ENCODE measurements around the gene ASIC4. TPM values are rescaled to one million over a fixed set of nuclear protein-coding genes. Genes with fewer than 3 reads are reported as not detected.

The ASIC4 gene
- total and polyA plus RNA-seq, 2 of the 4 experiments (the other 2 are of a cell fraction) = 0.10 TPM; not detected in 1

DNA sequence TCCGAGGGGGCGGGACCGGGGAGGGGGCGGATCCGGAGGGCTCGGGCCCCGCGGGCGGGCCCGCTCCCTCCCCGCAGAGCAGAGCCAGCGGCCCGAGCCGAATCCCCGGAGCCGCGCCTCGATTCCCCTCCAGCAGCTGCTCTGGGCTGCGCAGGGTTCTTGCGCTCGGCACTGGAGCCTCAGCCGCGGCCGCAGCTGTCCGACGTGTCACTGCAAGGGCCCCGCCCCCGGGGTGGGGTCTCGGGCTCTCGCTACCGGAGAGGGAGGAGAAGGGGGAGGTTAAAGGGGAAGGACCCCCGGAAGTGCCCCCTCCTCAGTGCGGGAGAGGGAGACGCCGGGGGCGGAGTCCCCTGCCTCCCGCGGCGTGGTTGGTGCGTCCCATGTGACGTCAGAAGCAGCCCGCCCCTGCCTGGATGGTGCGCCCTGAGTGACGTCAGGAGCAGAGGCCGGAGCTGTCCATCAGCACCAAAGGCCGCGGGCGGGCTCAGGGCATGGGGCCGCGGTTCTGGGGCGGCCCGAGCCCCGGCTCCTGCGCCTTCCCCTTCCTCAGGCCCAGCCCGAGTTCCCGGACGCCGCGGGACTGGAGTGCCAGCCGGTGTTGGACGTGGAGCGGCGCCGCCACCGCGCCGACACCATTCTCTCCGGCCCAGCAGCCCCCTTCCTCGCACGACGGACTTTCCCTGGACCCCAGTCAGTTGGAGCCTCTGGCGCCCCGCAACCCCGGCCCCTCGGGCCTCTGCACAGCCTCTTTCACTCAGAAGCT, 29.5 kb downstream of the ASIC4 start, which contains the start of the genes CHPF and TMEM198 (continued):
- TF ChIP-seq, protein P1, sequence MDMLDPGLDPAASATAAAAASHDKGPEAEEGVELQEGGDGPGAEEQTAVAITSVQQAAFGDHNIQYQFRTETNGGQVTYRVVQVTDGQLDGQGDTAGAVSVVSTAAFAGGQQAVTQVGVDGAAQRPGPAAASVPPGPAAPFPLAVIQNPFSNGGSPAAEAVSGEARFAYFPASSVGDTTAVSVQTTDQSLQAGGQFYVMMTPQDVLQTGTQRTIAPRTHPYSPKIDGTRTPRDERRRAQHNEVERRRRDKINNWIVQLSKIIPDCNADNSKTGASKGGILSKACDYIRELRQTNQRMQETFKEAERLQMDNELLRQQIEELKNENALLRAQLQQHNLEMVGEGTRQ (IDR thresholded peaks at IDR 0.05; ENCODE audit: low read depth, low read length) = no peak
- no peak for TF ChIP-seq CEBPB (IDR thresholded peaks at IDR 0.05; ENCODE audit: low read depth, low read length)
- no peak for TF ChIP-seq RAD21 (IDR thresholded peaks at IDR 0.05; ENCODE audit: low read length)

- Histone ChIP-seq H3K4me3 (ENCODE audit: insufficient read depth, low read depth, low read length) (no peak overlapping the region; the same call in 1 of the 2 replicates), H3K27ac (ENCODE audit: insufficient read depth, low read length) (no peak overlapping the region), H2AK9ac (replicated peaks; ENCODE audit: low read depth, low read length, poor library complexity) (no peak overlapping the region), H4K5ac (ENCODE audit: low read depth, low read length) (no peak overlapping the region), H3K9me3 (ENCODE audit: control insufficient read depth, insufficient read depth, low read length) (no peaks in the 10 kb centered on the region), H2AK5ac (ENCODE audit: low read depth, low read length) (no peak overlapping the region), H3K4ac (ENCODE audit: low read depth, low read length) (no peak overlapping the region), H3K9ac (ENCODE audit: low read depth, low read length) (no peak overlapping the region; the same call in 1 of the 2 replicates), H4K20me1 (ENCODE audit: insufficient read depth, low read length) (peaks cover 25% of the 10 kb centered on the region), H3K9me1 (ENCODE audit: insufficient read depth, low read length) (peaks cover 2% of the 10 kb centered on the region; the same call in 1 of the 2 replicates), H3K56ac (ENCODE audit: extremely low read depth, insufficient read depth, low read length) (no peak overlapping the region), H2BK5ac (ENCODE audit: low read depth, low read length, poor library complexity, severe bottlenecking) (no peak overlapping the region), H2BK15ac (ENCODE audit: low read depth, low read length) (no peak overlapping the region), H3K79me1 (ENCODE audit: low read depth in 1 of 2, low read length in 2 of 2) (peaks cover 6 to 29% of the 10 kb centered on the region in 2 experiments; a peak in 3 of 4 replicates), H3K18ac (ENCODE audit: low read depth, low read length) (no peak overlapping the region), H2BK20ac (ENCODE audit: low read depth, low read length) (no peak overlapping the region), H2AFZ (replicated peaks; ENCODE audit: low read length, poor library complexity) (no peak overlapping the region), H4K8ac (ENCODE audit: low read depth in 2 of 2, low read length in 2 of 2) (no peak overlapping the region), H3K4me1 (ENCODE audit: control insufficient read depth, insufficient read depth, low read length) (peaks cover 9% of the 10 kb centered on the region), H3K27me3 (ENCODE audit: control insufficient read depth, insufficient read depth, low read length) (no peaks in the 10 kb centered on the region), H3K14ac (replicated peaks; ENCODE audit: low read depth, low read length) (no peak overlapping the region), H2BK120ac (ENCODE audit: low read depth, low read length) (no peak overlapping the region), H3K36me3 (ENCODE audit: control insufficient read depth, insufficient read depth, low read length) (peaks cover 20% of the 10 kb centered on the region), H4K91ac (ENCODE audit: insufficient read depth, low read depth, low read length) (no peak overlapping the region), H3K4me2 (ENCODE audit: low read depth, low read length) (peak overlapping the region; percentile 50; the same call in 1 of the 2 replicates), H3K23ac (ENCODE audit: low read depth, low read length) (no peak overlapping the region)
- 0% methylated on average over 1 of the region's 9 CpGs; no CpG with 5 or more reads in 1 of the 2 experiments for WGBS, 2 experiments (ENCODE audit: extremely low coverage in 2 of 2, insufficient read length in 1 of 2)
- intact Hi-C loops (cut with micrococcal nuclease) (no loop called here), dilution Hi-C loops (cut with HindIII; ENCODE audit: low sequenced_read_pairs, unreplicated experiment) (no loop called here), in situ Hi-C loops (cut with MboI; ENCODE audit: low sequenced_read_pairs) (no loop called here)
- TF ChIP-seq RCOR1 (IDR thresholded peaks at IDR 0.05; ENCODE audit: insufficient replicate concordance, low read length) (no peak), RAD21 (IDR thresholded peaks at IDR 0.05; ENCODE audit: low read length) (no peak), BHLHE40 (IDR thresholded peaks at IDR 0.05; ENCODE audit: low read depth, low read length) (no peak), ELK1 (IDR thresholded peaks at IDR 0.05; ENCODE audit: borderline replicate concordance, low read depth, low read length) (no peak), POLR2A (IDR thresholded peaks at IDR 0.05; ENCODE audit: low read depth, low read length) (no peak), NFE2L2 (IDR thresholded peaks at IDR 0.05; ENCODE audit: low read depth, low read length) (no peak)
- no TSS peak for BruUV-seq (replicated peaks)
- no peak for DNase-seq
- CTCF ChIA-PET = interaction anchor here (1.3 kb wide), 1 partner anchor 15 kb away, joined by 8 read pairs; no protein-coding TSS in a partner anchor
- no peak for ATAC-seq (ENCODE audit: low read depth)
- POLR2A ChIA-PET (ENCODE audit: unreplicated experiment) = no interaction called here
These were observed 30.3 kb downstream of the ASIC4 start for GRCh38 chr2:219544567-219544966.
